SK-N-MC (cell line): ENCODE data around the gene GLRX2.

Experiments used
- EZH2 ChIP-seq: fragments of 200-600 bp; sonication (generic); IDR thresholded peaks from one replicate; pipeline ENCODE4 v1.6.1; 2017; ENCODE audit warnings: antibody characterized with exemption
- POLR2AphosphoS5 ChIP-seq: IDR thresholded peaks from 2 replicates; pipeline ENCODE4 v1.6.1; 2012; ENCODE audit warnings: mild to moderate bottlenecking, low read depth, low read length, borderline replicate concordance

DNA sequence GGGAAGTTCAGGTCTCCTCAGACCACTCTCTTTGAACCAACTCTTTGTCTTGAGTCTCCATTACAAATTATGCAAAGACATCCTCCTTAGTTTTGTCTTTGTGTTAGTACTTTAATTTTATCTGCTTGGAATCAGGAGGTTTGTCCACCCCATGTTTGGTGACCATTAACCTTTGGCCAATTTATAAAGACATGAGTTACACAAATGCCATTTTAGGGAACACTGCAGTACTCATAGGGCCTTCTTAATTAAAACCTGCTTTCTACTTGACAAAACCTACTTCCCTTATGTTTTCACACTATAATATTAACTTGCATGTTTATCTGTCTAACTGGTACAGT lies 8.7 kb upstream of the GLRX2 start:
- TF ChIP-seq POLR2AphosphoS5 (no peak), EZH2 (no peak)
